GM21786 (cell line): Measurements from ENCODE around the gene CEACAM16.
"Not testable (repeated sequence)": the region's sequence is repeated elsewhere in the genome, so short reads cannot be mapped to it uniquely, and the experiment has no call there.

Experiments used
- ATAC-seq: cut with Tn5 transposase; IDR thresholded peaks from one replicate; pipeline ENCODE4 v1.9.1; 2021; ENCODE audit not compliant: unreplicated experiment

The CEACAM16 gene, protein sequence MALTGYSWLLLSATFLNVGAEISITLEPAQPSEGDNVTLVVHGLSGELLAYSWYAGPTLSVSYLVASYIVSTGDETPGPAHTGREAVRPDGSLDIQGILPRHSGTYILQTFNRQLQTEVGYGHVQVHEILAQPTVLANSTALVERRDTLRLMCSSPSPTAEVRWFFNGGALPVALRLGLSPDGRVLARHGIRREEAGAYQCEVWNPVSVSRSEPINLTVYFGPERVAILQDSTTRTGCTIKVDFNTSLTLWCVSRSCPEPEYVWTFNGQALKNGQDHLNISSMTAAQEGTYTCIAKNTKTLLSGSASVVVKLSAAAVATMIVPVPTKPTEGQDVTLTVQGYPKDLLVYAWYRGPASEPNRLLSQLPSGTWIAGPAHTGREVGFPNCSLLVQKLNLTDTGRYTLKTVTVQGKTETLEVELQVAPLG

DNA sequence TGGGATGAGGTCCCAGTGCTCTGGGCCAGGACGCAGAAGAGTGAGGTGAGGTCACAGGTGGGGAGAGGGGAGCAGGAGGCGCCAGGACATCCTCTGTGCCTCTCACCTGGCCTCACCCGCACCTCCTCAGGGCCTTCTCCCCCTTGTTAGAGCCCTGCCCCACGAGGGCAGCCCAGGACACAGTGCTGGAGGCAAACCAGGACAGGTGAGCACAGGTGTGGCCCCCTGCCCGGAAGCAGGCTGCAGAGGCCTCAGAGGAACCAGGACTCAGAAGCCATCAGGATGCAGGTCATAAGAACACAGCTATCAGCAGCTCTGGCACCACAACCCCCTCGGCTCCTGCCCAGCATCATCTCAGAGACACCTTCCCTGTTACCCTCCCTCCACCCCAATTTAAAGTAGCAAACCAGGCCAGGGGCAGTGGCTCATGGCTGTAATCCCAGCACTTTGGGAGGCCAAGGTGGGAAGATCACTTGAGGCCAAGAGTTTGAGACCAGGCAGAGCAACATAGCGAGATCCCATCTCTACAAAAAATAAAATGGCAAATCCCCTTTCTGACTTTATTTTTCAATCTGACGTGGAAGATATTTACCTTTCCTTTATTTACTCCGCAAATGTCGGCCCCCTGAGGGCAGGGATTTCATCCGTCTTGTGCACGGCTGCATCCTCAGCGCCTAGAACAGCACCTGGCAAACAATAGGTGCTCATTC, at the start of gene CEACAM16:
TSS of gene CEACAM16 (plus strand) at position 660 of the 710 bp plus-strand sequence. CDS start 2,306 bp downstream, outside the sequence.
- no peak for ATAC-seq

DNA sequence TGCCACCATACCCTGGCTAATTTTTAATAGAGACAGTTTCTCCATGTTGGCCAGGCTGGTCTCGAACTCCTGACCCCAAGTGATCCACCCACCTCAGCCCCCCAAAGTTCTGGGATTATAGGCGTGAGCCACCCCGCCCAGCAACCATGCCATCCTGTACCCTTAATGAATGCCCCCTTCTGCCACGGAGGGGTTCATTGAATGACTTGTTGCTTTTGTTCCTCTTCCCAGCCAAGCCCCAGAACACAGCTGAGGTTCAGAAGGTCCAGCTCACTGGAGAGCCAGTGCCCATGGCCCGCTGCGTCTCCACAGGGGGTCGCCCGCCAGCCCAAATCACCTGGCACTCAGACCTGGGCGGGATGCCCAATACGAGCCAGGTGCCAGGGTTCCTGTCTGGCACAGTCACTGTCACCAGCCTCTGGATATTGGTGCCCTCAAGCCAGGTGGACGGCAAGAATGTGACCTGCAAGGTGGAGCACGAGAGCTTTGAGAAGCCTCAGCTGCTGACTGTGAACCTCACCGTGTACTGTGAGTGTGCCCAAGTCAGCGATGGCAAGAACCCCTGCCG, 49.3 kb upstream of the CEACAM16 start:
- ATAC-seq: no peak

DNA sequence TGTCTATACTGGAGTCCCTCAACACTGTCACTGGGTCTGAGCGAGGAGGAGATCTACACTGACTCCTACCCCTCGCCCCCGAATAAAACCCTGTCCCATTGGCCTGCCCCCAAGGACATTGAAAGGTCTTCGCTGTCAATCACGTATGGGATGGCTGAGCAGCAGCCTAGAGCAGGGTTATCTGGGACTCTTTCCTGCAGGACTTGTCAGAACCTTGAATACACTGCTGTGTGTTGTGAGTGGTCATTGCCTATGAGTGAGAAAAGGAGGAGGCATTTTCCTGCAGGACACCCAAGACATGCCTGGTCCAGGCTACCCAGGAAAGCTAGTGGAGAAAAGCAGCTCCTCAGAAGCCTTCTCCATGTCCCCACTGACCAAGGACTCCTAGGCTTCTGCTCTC, 45.6 kb upstream of the CEACAM16 start:
- ATAC-seq: no peak

DNA sequence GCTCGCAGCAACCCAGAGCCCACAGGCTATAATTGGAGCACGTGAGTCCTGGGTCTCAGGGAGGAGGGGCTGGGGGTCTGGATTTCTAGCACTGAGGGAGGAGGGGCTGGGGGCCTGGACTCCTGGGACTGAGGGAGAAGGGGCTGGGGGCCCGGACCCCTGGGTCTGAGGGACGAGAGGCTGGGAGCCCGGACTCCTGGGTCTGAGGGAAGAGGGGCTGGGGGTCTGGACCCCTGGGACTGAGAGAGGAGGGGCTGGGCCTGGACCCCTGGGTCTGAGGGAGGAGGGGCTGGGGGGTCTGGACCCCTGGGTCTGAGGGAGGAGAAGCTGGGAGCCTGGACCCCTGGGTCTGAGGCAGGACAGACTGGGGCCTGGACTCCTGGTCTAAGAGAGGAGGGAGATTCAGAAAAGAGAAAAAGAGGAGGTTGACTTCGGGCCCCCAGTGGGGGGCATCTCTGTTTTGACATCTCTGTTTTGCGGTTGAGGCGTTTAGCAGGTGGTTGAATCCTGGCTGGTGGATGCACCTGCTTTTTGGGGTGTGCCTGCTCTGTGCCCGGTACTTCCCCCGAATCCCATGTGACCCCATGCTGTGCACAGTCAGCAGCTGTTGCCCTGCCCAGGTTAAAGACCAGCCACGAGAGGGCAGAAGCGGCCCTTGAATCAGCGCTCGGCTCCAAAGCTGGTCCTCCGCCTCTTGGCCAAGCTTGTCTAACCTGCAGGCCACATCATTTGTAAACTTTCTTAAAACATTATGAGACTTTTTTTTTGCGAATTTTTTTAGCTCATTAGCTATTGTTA, 44.8 kb upstream of the CEACAM16 start:
- peak; percentile 60 for ATAC-seq

DNA sequence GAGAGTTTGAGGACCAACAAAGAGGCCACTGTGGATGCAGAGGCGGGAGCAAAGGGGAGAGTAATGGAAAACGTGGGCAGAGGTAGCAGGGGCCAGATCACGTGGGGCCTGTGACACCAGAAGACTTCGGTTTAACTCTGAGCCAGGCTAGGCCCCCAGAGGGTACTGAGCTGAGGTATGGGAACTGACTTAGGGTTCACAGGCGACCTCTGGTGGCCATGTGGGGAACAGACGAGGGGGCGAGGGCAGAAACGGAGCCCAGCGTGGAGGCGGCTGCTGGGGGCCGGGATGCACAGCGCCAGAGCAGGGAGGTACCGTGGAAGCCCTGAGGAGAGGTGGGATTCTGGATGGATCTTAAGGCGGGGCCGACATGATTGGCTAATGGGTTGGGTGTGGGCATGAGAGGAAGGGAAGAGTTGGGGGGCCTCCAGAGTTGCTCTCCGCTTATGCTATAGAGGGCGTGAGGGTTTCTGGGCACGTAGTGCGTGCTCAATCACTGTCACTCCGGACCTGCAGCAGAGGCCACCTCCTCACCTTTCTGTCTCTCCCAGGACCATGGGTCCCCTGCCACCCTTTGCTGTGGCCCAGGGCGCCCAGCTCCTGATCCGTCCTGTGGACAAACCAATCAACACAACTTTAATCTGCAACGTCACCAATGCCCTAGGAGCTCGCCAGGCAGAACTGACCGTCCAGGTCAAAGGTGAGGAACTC, 41.6 kb upstream of the CEACAM16 start:
- no peak for ATAC-seq

DNA sequence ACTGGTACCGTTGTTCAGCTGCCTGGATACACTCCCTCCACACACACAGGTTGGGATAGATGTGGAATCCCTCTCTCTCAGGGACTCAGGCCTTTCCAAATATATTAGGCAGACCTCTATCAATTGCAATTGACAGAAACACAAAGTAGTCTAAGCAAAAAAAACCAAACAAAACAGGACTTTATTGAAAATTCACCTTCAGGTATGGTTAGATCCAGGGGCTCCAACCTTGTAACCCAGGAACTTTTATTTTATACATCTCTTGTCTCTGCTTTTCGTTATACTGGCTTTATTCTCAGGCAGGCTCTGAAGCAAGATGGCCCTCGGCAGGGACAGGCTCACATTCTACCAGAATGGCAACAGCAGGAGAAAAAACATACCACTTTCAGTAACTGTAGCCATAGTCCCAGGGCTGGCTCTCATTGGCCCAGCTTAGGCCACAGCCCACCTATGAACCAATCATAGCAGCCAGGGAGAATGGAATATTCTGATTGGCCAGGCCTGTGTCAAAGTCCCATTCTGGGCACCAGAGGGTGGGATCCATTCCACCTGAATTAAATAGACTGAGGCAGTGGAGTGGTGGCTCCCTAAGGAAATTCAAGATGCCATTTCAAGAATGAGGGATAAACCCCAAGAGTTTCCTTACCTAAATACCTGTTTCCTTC, 40.8 kb upstream of the CEACAM16 start:
- no peak for ATAC-seq

DNA sequence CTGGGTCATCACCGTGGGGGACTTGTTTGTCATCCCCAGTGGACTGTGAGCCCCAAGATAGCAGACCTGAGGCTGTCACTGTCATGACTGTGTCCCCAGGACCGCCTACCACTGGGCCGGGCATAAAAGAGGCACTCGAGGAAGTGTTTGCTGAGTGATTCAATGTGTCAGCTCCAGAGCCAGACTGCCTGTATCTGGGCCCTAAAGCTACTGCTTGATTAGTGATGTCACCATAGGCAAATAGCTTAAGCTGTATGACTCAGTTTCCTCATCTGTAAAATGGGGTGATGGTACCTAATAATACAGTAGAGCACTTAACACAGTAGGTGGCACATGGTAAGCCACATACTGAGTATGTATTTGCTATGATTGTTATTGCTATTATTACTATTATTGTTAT, 38.9 kb upstream of the CEACAM16 start:
- ATAC-seq: no peak

DNA sequence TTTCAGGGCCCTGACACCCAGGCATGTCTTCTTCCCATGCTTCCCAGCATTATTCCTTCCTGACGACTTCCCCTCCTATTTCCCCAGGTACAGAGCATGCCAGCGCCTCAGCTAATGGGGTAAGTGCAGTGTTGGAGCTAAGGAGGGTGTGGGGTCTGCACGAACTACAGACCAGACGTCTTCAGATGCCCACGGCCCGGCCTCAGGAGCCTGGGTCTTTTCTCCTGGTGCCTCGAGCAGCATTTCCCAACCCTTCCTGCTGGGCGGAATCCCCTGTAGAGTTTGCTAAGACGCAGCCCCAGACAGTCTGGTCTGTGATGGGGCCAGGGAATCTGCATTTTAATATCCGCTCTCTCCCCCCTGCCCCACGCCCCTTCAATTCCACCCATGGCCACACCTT, 37.7 kb upstream of the CEACAM16 start:
- no peak for ATAC-seq

DNA sequence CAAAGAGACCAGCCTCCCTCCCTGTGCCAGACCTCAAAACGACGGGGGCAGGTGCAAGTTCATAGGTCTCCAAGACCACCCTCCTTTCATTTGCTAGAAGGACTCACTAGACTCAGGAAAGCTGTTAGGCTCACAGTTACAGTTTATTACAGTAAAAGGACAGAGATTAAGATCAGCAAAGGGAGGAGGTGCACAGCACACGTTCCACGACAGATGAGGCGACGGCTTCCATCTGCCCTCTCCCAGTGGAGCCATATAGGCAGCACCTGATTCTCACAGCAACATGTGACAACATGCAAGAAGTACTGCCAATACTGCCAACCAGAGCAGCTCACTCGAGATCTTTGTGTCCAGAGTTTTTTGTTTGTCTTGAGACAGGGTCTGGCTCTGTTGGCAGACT, 37.0 kb upstream of the CEACAM16 start:
- ATAC-seq: no peak

DNA sequence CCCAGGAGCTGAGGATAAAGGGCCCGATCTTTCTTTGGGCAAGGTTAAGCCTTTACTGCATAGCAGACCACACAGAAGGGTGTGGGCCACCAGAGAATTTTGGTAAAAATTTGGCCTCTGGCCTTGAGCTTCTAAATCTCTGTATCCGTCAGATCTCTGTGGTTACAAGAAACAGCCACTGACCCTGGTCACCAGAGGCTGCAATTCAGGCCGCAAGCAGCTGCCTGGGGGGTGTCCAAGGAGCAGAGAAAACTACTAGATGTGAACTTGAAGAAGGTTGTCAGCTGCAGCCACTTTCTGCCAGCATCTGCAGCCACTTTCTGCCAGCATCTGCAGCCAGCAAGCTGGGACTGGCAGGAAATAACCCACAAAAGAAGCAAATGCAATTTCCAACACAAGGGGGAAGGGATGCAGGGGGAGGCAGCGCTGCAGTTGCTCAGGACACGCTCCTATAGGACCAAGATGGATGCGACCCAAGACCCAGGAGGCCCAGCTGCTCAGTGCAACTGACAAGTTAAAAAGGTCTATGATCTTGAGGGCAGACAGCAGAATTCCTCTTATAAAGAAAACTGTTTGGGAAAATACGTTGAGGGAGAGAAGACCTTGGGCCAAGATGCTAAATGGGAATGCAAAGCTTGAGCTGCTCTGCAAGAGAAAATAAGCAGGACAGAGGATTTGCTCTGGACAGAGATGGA, 36.1 kb upstream of the CEACAM16 start:
- no peak for ATAC-seq

DNA sequence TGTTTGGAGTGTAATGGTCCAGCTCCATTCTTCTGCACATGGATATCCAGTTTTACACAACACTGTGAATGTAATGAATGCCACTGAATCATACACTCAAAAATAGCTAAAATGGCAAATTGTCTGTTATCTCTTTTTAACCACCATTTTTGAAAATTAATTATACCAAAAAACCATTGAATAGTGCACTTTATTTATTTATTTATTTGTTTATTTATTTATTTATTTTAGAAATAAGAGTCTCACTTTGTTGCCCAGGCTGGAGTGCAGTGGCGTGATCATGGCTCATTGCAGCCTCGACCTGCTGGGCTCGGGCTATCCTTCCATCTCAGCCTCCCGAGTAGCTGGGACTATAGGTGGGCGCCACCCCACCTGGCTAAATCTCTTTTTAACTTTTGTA, 35.0 kb upstream of the CEACAM16 start:
- ATAC-seq: no peak

DNA sequence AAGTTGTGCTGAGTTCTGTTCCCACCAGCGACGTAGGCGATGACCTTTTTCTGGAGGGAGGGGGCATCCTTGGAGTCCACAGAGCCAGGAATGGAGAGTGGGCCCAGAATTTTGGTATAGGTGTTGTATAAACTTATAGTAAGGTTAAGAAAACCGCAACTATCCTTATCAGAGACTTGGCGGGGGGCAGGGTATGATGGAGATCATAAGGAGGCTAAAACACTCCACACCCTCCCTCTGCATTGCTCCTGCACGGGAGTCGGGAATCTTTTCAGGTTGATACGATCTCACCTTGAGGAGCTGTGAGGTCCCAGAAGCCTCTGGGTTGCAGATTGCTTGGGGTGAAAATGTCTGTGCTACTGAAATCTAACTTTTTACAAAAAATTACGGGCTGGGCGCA, 34.0 kb upstream of the CEACAM16 start:
- ATAC-seq: no peak

DNA sequence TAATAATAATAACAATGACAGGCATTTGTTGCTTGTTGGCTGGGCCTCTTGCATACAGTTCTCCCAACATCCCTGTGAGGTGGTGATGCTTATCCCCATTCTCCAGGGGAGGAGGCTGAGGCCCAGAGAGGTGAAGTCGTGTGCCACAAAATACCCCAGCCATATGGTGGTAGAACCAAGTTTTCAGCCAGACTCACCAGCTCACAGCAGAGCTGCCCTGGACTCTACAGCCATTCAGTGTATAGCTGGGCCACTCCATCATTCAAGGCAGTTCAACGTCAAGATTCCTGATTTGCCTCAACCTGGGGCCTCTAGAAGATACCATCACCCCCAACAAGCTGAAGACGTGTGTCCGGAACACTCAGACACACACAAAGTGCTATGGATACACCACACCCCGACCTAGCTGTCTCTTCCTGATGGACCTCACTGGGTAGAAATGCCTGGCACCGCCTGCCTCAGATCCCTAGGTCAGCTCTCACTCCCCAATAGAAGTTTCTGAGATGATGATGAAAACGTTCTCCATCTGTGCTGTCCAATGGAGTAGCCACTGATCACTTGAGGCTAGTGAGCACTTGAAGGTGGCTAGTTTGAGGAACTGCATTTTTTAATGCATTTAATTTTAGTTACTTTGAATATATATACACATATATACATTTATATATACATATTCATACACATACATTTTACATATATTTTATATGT, 31.9 kb upstream of the CEACAM16 start:
- no peak for ATAC-seq

DNA sequence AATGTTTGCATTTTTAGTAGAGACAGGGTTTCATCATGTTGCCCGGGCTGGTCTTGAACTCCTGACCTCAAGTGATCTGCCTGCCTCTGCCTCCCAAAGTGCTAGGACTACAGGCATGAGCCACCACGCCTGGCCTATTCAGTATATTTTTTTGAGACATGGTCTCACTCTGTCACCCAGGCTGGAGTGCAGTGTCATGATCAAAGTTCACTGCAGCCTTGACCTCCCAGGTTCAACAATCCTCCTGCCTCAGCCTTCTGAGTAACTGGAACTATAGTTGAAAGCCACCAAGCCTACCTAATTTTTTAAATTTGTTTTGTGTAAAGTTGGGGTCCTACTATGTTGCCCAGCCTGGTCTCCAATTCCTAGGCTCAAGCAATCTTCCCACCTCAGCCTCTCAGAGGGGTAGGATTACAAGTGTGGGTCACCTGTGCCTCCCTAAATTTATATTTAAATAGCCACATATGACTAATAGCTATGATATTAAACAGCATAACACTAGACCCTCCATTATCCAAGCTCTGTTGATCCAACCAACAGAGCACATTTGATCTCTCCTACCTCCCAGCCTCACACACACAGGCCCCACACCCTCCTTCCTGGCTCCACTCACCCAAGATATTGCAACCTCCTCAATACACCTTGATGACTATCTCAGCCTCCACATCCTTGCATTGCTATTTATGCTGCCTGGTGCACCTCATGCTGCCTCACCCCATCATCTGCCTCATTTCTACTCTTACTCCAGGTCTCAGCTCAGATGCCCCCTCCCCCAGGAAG, 29.8 kb upstream of the CEACAM16 start:
- no peak for ATAC-seq

DNA sequence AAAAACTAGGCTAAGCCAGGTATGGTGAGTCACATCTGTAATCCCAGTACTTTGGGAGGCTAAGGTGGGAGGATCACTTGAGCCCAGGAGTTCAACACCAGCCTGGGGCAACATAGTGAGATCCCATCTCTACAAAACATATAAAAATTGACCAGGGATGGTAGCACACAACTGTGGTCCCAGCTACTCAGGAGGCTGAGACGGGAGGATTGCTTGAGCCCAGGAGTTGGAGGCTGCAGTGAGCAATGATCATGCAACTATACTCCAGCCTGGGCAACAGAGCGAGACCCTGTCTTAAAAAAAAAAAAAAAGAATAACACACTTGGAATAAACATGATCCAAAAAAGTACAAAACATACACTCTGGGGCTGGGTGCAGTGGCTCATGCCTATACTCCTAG, 28.9 kb upstream of the CEACAM16 start:
- not testable (repeated sequence) for ATAC-seq

DNA sequence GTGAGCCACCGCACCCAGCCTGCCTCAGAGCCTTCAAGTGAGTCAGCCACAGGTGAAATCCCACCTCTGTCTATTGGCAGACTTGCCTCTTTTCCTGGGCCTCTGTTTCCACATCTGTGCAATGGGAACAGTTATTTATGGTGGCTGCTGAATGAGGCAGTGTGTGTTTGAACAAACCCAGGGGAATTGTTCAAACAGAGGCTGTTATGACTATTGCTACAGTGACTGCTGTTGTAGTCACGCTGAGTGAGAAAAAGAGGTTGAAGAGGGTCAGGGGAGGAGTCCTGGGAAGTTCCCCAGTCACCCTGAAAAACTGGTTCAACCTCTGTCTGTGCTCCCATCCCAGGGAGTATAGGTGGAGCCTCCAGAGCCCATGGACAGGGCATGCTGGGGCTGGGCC, 27.6 kb upstream of the CEACAM16 start, which contains the start of gene CEACAM19:
TSS of gene CEACAM19 (plus strand) at position 83 of the 400 bp plus-strand sequence. CDS start 450 bp downstream, outside the sequence.
- ATAC-seq: no peak

DNA sequence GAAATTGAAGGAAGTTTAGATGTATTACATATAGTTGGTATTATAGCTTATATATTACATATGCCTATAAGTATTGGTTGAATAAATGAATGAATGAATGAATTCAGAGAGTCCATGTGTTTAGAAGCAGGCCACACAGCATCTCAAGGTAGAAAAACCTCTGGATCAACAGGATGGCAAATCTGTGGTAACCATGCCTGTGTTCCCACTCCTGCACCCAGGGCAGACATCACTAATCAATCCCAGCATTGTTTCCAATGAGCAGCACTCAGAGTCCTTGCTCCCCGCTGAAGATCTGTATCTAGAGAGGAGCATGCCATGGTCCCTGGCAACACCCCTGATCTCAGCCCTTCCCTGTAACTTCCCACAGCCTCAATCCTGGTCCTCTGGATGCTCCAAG, 26.7 kb upstream of the CEACAM16 start:
- no peak for ATAC-seq

DNA sequence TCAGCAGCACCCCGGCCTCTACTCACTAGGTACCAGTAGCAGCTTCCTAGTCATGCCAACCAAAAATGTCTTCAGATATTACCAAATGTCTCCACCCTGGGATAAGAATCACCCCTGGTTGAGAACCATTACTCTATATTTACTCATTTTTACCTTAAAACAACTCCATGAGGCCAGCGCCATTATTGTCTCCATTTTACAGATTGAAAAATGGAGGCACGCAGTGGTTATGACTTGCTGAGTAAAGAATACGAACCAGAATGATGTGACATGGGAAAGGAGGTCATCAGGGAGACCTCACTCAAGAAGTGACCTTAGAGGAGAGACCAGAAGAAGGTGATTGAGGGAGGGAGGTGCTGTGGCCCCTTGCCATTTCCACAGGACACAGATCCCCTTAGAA, 25.4 kb upstream of the CEACAM16 start:
- ATAC-seq: no peak
